Measurements from ENCODE around the gene NACC1. TPM values are rescaled to one million over a fixed set of nuclear protein-coding genes. Genes with fewer than 3 reads are reported as not detected.

NACC1 gene
- polyA plus RNA-seq, 12 donors: 11.7 to 37.6 (median 16.0) TPM; not detected in 1

DNA sequence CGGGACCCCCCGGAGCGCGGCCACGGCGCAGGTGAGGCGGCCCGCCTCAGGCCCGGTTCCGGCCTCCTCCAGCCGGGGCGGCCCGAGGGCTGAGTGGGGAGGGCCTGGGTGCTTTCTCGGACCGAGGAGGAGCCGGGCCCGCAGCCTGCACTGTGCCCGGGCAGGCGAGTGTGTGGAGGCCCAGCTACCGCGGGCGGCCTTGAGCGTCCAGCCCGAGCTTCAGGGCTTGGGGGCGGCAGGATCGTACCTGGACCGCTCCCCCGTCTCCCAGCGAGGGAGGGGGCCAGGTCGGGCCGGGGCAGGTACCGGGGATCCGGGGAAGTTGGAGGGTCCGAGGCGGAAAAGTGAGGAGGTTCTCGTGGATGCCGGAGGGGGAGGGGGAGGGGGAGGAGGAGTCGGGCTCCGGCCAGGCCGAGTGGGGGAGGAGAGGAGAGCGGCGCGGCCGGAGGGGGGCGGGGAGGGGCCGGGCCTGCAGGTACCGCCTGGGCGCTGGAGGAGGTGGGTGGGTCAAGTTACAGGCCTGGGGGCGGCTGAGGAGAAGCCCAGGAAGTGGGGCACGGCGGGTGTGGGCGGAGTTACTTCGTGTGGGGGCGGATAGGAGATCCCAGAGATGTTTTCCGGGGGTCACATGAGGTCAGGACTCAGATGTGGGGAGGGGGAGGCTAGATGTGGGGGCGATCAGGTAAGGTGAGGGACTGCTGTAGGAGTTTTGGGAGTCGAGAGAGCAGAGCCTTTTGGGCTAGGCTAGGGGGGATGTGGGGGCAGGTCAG lies 545 bp downstream of the NACC1 start:
- DNase-seq: no peak

DNA sequence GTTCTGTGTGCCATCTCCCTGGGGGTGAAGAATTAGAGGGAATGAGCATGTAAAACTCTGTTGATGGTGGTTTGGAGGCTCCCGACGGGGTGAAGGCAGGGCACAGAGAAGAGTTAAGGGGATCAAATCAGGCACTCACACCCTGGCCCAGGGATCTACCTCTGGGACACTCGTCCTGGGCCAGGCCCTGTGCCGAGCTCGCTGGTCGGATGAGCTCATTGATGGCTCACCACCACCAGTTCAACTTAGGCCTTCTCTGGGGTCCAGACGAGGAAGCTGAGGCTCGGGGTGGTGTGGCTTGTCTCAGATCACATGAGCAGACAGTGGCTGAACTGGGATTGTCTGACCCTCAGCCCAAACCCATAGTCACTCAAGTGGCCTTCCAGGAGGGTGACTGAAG lies 1.6 kb downstream of the NACC1 start:
- no peak for DNase-seq

DNA sequence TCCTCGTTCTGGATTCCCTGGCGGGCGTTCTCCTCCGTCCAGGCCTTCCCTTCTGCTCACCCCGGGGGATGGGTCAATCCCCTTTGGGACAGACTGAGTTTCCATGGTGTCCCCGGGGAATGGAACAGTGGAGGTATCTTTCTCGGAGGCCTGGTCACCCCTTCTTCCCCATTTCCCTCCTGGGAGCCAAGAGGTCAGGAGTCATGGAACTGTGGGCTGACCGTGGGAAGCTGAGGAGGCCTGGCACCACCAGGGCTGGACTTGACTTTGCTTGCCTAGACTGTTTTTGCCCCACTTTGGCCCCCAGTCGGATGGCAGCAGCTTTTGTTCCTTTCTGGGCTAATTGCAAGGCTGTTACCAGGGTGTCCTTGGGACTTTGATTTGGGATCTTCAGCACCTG lies 2.0 kb downstream of the NACC1 start:
- no peak for DNase-seq

DNA sequence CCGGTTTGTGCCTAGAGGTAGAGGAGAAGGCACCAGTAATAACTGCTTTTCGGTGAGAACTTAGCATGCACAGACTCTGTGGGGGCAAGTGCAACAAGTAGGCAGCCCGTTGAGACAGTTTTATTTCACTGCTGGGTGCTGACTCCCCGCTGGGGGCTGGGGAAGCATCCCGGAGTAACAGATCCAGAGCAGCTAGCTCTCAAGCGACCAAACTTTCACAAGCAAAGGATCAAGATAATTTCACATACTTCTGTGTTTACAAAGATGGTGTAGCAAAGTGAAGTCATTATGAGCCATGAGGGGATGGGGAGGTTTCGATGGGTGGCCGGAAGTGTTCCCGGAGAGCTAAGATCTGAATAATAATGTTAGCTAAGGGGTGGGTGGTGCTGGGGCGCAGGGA lies 2.8 kb downstream of the NACC1 start:
- DNase-seq: no peak

DNA sequence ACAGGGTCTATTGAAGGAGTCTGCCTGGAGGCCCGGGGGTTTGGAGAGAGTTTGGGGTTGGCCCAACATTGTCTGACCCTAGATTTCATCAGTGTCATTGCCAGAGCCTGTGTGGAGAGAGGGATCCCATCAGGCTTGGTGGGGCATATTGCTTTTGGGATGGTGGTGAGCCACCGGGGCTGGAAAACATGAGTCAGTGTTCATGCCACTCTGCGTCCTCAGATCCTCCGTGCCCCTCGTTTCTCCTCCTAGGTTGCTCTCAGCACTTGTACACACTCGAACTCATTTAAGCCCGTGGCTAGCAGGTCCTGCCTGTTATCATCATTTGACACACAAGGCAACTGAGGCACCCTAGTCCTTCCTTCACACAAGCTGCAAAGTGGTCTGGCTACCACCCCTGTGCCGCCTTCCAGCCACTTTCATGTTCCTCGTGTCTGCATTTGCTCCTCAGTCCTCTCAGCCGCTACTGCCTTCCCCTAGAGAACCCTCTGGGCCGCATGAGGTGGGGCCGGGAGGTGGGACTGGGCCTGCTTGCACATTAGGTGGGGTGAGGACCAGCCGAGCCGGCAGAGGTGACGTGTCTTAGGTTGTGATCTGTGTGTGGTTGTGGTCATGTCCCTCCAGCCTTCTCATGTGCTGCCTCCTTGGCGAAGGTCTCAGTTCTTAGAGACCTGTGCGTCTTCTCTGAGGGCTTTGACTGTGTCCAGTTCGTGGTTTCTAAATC lies 3.6 kb downstream of the NACC1 start:
- DNase-seq: no peak

DNA sequence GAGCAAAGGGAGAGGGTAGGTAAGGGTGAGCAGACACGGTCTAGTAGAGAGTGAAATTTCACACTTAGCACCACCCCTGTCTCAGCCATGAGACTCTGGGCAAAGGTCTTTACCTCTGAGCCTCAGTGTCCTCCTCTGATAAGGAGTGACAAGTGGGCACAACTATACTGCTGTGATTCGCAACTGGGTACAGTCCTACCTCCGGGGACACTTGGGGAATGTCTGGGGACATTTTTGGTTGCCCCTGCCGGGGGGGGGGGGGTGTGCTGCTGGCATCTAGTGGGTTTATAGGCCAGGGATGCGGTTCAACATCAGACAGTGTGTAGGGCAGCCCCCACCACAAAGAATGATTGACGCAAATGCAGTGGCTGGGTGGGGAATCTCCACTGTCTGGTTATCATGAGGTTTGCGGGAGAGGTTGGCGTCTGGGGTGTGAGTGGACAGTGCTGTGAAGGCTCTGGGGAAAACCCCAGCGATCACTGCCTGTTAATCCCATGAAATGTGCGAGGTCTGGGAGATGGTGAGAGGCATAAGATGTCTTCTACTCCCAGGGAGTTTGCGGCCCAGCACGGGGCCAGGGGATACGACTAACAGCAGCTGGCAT lies 4.3 kb downstream of the NACC1 start:
- no peak for DNase-seq

DNA sequence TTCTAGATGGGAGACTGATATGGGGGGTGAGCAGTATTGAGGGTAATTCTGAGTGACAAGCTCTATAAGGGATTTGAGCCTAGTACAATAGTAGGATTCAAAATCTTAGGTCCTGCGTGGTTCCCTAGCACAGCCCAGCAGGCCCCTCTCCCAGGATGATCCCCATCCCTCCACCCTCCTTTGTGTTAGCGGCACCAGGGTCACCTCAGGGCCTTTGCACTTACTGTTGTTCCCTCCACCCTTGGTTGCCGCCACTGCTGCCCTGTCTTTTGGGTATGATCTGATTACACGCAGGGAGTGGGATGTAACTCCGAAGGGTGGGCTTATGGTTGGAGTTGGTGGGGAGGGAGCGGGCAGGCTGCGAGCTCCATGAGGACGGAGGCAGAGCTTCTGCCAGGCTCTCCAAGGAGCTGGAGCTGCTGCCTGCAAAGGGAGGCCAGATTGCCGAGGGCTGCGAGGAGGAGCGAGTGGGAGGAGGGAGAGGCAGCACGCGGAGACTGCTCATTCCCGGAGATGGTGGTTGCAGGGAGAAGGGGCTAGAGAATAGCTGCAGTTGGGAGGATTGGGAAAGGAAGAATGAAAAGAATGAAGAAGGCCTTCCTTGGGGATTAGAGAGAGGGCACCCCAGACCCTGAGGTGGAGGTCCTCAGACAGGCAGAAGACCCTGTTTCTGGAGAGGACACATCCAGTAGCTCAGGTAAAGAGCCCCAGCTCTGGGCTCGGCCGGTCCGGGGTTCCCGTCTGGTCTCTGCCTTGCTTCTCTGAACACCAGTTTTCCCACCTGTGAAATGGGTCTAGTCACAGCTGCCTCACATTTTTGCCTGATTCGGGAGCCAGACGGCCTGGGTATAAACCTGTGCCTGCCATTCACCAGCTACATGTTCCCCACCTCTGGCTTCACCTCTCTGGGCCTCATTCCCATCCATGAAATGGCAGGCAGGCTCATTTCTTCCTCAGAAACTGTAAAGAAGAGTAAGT lies 5.2 kb downstream of the NACC1 start:
- no peak for DNase-seq

DNA sequence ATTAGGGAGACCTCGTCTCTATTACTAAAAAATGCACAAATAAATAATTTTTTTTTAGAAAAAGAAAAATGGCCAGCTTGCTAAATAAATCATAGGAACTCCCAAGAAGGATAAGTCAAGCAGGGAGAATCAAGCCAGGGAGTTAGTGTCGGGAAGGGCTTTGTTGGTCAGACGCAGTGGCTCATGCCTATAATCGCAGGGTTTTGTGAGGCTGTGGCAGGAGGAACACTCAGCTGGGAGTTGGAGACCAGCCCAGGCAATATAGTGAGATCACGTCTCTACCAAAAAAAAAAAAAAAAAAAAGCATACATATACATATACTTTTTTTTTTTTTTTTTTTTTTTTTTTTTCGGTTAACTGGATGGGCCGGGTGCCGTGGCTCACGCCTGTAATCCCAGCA lies 9.0 kb downstream of the NACC1 start:
- no peak for DNase-seq

DNA sequence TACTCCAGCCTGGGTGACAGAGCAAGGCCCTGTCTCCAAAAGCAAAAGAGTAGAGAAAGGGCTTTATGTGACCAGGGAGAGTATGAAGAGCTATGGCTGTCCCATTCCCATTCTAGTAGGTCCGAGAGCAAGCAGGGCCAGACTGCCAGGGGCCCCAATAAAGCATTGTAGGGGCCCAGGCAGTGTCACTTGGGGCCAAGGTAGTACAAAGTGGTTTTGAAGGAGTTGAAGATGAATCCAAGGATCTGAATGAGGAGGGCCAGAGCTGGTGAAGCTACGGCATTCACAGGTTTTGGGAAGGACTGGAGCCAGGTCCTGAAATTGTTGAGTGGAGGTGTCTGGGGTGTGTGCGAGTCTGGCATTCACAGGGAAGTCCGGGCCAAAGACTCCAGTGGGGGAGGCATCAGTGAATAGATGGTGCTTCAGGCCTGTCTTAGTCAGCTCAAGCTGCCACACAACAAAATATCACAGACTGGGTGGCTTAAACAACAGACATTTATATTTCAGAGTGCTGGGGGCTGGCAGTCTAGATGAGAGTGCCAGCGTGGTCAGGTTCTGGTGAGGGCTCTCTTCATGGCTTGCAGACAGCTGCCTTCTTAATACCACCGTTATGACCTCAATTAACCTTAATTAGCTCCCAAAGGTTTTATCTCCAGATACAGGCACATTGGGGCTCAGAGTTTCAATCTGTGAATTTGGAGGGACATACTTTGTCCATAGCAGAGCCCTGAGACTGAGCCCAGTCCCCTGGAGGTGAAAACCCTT lies 9.9 kb downstream of the NACC1 start:
- no peak for DNase-seq

DNA sequence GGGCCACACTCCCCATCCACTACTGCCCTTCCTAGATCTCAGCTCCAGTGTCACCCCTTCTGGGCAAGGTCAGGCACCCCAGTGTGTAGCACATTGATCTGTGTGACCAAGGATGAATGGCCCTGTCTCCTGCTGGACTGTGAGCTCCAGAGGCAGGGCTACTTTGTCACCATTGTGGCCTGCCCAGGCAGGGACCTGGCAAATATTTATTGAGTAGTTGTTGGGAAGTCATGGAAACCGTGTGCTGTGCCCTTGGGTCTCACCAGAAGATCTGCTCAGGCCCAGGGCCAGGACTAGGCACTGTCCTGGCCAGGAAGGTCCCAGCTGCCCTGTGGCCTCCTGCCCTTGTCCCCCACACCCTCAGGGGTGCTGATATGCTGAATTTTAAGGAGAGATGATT lies 10.5 kb downstream of the NACC1 start:
- no peak for DNase-seq

DNA sequence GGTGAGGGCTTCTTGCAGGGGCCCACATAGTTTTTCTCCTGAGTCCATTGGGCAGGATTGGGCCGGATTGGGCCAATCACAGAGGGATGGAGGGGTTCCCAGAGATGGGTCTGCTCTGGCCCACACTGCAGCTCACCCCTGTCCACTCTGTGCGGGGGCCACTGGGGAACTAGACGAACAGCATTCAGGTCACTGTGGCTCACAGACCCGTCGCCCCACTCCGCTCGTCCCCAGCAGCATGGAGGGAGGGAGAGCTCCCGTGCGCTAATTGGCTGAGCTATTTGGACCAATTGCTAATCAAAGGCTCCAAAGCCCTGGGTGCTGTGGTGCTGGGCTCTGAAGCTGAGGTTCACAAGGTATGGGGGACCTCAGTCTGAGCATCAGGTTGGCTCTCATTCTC lies 11.3 kb downstream of the NACC1 start:
- DNase-seq: no peak

DNA sequence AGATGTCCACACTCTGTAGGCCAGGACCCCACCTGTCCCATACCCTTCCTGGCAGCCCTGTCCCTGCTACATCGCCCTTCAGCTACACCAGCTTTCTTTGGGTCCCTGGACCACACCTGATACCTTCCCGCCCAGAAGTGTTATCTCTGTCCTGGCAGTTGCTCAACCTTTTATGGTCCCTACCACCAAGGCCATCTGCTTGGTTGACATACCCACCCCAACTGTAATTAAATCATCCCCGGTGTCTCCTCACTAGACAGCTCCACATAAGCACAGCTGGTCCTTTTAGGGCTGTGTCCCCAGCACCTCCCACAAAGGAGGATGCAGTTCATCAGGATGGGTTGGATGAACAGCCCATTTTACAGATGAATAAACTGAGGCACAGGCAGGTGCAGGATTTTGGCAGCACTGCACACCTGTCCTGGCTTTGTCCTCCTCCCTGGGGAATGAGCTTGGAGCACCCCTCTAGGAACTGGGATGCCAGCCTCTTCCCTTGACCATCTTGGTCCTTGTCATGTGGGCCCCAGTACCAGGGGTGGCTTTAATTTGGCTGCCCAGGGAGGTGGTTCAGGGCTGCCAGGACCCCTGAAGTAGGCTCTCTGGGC lies 12.9 kb downstream of the NACC1 start:
- no peak for DNase-seq

DNA sequence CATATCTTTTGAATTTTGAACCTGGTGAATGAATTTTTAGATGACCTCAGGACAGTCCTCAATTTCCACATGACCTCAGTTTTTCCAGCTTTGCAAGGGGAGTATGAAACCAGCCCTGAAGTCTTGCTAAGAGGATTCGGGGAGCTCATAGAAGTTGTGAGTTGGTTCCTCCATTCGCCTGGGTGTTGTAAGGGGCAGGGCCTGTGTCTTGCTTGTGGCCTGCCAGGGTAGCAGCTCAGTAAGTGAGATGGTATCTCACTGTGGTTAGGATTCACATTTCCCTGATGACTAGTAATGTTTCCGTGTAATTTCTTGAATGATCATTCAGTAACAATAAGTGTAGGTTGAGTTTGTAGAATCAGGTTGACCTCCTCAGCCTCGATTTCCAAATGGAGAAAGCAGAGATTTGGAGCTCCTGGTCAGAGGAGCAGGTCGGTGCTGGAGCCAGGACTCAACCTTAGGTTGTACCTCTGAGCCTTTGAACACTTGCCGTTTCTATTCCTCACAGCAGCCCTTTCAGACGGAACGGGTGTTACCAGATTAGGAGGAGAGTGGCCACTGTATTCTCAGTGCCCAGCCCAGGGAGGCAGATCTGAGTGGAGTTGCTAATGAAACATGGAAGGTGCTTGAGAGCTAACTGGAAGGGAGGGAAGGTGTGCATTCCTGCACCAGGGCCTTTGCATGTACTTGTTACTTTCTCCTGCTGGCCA lies 14.6 kb downstream of the NACC1 start:
- DNase-seq: no peak

DNA sequence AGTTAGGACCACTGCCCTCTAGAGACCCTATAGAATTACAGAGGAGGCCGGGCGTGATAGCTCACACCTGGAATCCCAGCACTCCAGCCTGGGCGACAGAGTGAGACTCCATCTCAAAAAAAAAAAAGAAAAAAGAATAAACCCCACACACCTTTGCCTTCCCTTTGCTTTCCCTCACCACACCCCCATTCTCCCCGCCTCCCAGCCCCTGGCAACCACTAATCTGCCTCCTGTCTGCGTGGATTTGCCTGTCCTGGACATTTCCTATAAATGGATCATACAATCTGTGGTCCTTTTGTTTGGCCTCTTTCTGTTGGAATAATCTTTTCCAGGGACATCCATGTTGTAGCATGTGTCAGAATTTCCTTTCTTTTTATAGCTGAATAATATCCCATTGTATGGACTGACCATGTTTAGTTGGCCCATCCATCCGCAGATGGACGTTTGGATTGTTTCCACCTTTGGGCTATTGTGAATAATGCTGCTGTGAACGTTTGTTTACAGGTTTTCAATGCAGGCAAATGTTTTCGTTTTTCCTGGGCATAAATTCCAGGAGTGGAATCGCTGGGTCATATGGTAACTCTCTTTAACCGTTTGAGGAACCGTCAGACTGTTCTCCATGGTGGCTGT lies 15.3 kb downstream of the NACC1 start:
- no peak for DNase-seq

DNA sequence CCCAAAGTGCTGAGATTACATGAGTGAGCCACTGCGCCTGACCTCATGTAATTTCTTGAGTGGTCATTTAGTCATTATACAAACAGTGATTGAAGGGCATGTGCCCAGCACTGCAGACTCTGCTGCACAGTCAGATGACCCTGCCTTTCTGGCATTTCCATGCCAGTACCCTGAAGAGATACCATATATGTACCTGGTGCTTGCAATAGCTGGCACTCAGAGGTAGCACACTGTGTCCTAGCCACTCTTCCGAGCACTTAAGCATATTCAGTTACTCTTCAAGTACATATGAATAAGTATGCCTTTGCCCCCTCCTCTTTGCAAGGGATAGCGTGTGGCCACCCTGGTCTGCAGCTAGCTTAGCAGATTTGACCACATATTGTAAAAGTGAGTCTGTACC lies 16.6 kb downstream of the NACC1 start:
- no peak for DNase-seq

DNA sequence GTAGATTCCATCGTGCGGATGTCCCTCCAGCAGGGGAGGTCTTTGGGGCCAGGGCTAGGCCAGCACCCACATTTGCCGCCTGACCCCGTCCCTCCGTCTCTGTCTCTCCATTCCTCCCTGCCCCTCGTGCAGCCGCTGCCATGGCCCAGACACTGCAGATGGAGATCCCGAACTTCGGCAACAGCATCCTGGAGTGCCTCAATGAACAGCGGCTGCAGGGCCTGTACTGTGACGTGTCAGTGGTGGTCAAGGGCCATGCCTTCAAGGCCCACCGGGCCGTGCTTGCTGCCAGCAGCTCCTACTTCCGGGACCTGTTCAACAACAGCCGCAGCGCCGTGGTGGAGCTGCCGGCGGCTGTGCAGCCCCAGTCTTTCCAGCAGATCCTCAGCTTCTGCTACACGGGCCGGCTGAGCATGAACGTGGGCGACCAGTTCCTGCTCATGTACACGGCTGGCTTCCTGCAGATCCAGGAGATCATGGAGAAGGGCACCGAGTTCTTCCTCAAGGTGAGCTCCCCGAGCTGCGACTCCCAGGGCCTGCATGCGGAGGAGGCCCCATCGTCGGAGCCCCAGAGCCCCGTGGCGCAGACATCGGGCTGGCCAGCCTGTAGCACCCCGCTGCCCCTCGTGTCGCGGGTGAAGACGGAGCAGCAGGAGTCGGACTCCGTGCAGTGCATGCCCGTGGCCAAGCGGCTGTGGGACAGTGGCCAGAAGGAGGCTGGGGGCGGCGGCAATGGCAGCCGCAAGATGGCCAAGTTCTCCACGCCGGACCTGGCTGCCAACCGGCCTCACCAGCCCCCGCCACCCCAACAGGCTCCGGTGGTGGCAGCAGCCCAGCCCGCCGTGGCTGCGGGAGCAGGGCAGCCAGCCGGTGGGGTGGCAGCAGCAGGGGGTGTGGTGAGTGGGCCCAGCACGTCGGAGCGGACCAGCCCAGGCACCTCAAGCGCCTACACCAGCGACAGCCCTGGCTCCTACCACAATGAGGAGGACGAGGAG lies 17.3 kb downstream of the NACC1 start:
- no peak for DNase-seq

DNA sequence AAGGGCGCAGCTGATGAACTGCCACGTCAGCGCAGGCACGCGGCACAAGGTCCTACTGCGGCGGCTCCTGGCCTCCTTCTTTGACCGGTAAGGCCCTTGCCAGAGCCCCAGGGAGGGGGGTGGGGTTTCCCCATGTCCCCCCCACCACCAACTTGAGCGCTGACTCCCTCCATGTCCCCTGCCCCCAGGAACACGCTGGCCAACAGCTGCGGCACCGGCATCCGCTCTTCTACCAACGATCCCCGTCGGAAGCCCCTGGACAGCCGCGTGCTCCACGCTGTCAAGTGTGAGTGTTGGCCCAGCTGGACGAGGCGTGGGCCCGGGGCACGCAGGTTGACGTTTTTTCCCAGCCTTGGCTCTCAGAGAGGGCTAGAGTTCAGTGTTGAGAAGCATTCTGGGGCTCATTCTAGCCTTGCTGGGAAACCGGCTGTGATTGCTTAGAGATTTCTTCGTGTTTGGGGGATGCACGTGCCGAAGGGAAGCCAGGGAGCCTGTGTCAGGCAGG lies 19.3 kb downstream of the NACC1 start:
- no peak for DNase-seq
